ENCODE data around the gene SLC26A3.

Gene SLC26A3

DNA sequence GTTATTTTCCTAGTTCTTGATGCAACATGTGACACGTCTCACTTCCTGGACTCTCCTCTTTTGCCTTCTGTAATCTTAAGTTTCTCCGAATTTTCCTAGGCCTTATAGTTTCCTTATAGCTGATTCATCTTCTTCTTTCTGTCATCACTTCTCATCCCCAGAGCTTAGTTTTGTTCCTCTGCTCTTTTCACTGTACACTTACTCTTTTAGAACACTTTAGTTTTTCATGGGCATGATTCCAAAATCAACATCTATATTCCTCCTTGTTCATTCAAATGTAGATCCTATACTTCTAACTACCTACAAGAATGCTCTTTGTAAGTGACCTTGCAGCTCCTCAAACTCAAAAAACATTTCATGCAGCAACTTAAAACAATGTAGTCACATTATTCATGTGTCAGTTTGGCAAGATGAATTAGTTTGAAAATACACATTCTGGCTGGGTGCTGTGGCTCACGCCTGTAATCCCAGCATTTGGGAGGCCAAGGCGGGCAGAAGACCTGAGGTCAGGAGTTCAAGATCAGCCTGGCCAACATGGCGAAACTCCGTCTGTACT lies 13.1 kb upstream of the SLC26A3 start:
- TF ChIP-seq CTCF (IDR thresholded peaks at IDR 0.05; ENCODE audit: insufficient read depth, low read depth, low read length, missing control alignments): no peak
- no peak for DNase-seq (ENCODE audit: low read depth)
- no peak overlapping the region for H3K4me3 ChIP-seq (ENCODE audit: low read depth, low read length)

DNA sequence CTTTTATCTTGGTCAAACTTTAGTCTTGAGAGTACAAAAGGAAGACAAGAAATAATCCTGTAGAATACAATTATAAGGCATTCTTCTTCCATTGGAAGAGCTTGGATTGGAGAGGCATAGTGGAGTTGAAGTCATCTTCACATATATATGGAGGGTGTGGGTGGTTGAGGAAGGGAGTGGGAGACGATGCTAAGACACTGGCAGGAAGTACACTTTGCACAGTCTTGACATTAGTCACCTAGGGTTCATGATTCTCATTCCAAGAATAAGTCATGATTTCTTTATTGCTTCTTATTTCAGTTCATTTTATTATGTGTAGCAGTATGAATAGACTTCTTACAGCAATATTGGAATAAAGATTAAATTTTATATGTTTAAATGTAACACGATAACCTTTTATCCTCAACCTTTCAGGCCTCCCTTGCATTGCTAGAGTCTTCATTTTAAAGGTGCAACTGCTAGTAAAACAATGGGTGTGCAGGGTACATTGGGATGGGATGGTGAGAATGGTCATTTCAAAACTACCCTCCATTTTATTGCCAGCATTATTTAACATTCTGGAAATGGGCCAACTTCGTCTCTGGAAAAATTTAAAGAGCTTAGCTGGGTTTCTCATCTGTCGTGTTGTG lies 12.3 kb upstream of the SLC26A3 start:
- TF ChIP-seq CTCF (IDR thresholded peaks at IDR 0.05; ENCODE audit: insufficient read depth, low read depth, low read length, missing control alignments): no peak
- peak; percentile 1 for DNase-seq (ENCODE audit: low read depth)

GRCh38 chr7:107813524-107813923 lies 10.5 kb upstream of the SLC26A3 start:
- no peak for DNase-seq (ENCODE audit: low read depth)
- no peak overlapping the region for H3K4me3 ChIP-seq (ENCODE audit: low read depth, low read length)
- TF ChIP-seq CTCF (IDR thresholded peaks at IDR 0.05; ENCODE audit: insufficient read depth, low read depth, low read length, missing control alignments): no peak

More for the DNA sequence above, 12.3 kb upstream of the SLC26A3 start:
- H3K4me3 ChIP-seq (ENCODE audit: low read depth, low read length): no peak overlapping the region

- no peak for TF ChIP-seq CTCF (IDR thresholded peaks at IDR 0.05; ENCODE audit: insufficient read depth, low read depth, low read length, missing control alignments)
- H3K4me3 ChIP-seq (ENCODE audit: low read depth, low read length): no peak overlapping the region
Observed at GRCh38 chr7:107811934-107812333, 8.9 kb upstream of the SLC26A3 start.

GRCh38 chr7:107810626-107811025 lies 7.6 kb upstream of the SLC26A3 start:
- DNase-seq (ENCODE audit: low read depth): no peak
- no peak for TF ChIP-seq CTCF (IDR thresholded peaks at IDR 0.05; ENCODE audit: insufficient read depth, low read depth, low read length, missing control alignments)
- H3K4me3 ChIP-seq (ENCODE audit: low read depth, low read length): no peak overlapping the region

More at GRCh38 chr7:107811934-107812333, 8.9 kb upstream of the SLC26A3 start:
- no peak for DNase-seq (ENCODE audit: low read depth)

GRCh38 chr7:107809179-107809578 lies 6.2 kb upstream of the SLC26A3 start:
- H3K4me3 ChIP-seq (ENCODE audit: low read depth, low read length): no peak overlapping the region

More at GRCh38 chr7:107809179-107809578, 6.2 kb upstream of the SLC26A3 start:
- no peak for DNase-seq (ENCODE audit: low read depth)
- TF ChIP-seq CTCF (IDR thresholded peaks at IDR 0.05; ENCODE audit: insufficient read depth, low read depth, low read length, missing control alignments): no peak
